Transverse colon (tissue), 3 donors: ENCODE measurements around the gene TEKT5.

Source experiments
- EP300 ChIP-seq: sonication (generic); formaldehyde crosslinking; IDR thresholded peaks from one replicate; pipeline ENCODE4 v1.6.1; 2017; ENCODE audit warnings: antibody characterized with exemption, low read depth
- POLR2A ChIP-seq: fragments of 450-650 bp; IDR thresholded peaks from one replicate; pipeline ENCODE4 v1.6.1; 2016; ENCODE audit warnings: antibody characterized with exemption, mild to moderate bottlenecking, moderate library complexity
- TF ChIP-seq, protein P1 (sequence below), 5 experiments: fragments of 200-600 bp in 3 of 5; fragments of 450-650 bp in 2 of 5; sonication (generic) in 3 of 5; IDR thresholded peaks; 1 replicate in 2 of 5; 2 replicates in 3 of 5; pipeline ENCODE4 v1.5.1; 2016 to 2017; ENCODE audit warnings: antibody characterized with exemption in 5 of 5, inconsistent platforms in 3 of 5, mild to moderate bottlenecking in 2 of 5, moderate library complexity in 1 of 5

DNA sequence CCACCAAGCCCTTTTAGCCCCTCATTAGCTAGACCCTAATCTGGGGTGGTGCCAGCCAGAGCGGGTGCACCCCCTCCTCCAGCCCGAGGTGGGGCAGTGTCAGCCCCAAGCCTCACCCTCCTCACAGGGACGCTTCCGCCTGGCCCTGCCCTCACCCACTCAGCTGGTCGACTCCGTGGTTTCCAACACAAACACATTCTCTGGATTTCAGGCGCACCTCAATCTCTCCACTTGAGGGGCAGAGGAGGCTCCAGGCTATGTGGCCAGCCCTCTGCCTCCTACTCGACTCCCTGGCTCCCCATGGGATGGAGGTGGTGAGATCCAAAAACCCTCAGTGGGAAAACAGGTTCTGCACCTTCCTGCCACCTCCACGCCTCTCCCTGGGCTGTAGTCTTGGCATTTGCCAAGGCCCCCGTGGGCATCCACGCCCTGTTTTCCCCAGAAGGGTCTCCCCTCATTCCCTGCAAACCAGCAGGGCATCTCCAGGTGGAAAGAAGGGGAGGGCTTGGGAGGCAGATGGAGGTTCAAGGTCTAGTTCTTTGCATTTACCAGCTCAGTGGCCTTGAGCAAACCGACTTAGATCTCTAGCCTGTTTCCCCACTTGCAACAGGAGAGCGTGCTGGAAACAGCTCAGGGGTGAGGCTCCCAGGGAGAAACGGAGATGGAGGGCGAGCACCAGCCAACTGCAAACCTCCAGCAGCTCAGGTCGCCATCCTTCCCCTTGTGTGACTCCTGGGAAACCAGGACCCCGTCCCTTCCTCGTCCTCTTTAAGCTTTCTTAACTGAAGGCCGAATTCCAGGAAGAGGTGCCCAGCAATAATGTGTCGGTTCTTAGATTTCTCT lies 116.0 kb downstream of the TEKT5 start:
- TF ChIP-seq POLR2A, result peak; percentile 44
- TF ChIP-seq, protein P1, sequence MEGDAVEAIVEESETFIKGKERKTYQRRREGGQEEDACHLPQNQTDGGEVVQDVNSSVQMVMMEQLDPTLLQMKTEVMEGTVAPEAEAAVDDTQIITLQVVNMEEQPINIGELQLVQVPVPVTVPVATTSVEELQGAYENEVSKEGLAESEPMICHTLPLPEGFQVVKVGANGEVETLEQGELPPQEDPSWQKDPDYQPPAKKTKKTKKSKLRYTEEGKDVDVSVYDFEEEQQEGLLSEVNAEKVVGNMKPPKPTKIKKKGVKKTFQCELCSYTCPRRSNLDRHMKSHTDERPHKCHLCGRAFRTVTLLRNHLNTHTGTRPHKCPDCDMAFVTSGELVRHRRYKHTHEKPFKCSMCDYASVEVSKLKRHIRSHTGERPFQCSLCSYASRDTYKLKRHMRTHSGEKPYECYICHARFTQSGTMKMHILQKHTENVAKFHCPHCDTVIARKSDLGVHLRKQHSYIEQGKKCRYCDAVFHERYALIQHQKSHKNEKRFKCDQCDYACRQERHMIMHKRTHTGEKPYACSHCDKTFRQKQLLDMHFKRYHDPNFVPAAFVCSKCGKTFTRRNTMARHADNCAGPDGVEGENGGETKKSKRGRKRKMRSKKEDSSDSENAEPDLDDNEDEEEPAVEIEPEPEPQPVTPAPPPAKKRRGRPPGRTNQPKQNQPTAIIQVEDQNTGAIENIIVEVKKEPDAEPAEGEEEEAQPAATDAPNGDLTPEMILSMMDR (IDR thresholded peaks at IDR 0.05), result peak in 2 of 5 experiments; percentile 28 to 33
- TF ChIP-seq EP300, result no peak
